B cell (primary cell): ENCODE data around the gene VAV2. TPM values are rescaled to one million over a fixed set of nuclear protein-coding genes. Genes with fewer than 3 reads are reported as not detected.
"Not testable (repeated sequence)": the region's sequence is repeated elsewhere in the genome, so short reads cannot be mapped to it uniquely, and the experiment has no call there.

Experiments used
- ATAC-seq: fragments of 200-7000 bp; cut with Tn5 transposase; one replicate; pipeline ENCODE4 v1.10.0; 2021; ENCODE audit warnings: low read depth, mild to moderate bottlenecking, moderate number of reproducible peaks, moderate library complexity
- CTCF ChIA-PET: fragments of 350-600 bp; sonication (Branson Sonifier 250); formaldehyde crosslinking; loops from one replicate; lab custom pipeline; 2021; ENCODE audit warnings: antibody characterized with exemption, inconsistent platforms; lab: Charles Lee
- POLR2A ChIA-PET: fragments of 350-600 bp; sonication (Branson Sonifier 250); formaldehyde crosslinking; loops from one replicate; lab custom pipeline; 2021; ENCODE audit warnings: antibody characterized with exemption; lab: Charles Lee
- DNase-seq: peaks from one replicate; pipeline ENCODE4 v3.0.0; 2013
- H2AFZ ChIP-seq: 2 replicates; pipeline ENCODE4 v1.6.1; 2012; ENCODE audit warnings: mild to moderate bottlenecking, low read depth, low read length; ENCODE audit not compliant: insufficient read depth, poor library complexity, severe bottlenecking
- H3K27ac ChIP-seq, 2 donors: 1 replicate in 1 of 2; 2 replicates in 1 of 2; pipeline ENCODE4 v1.5.1; 2012 to 2013; ENCODE audit warnings: low read length in 2 of 2, mild to moderate bottlenecking in 2 of 2, moderate library complexity in 1 of 2
- H3K27me3 ChIP-seq, 4 experiments: fragments of 200-600 bp in 1 of 4; sonication (generic) in 1 of 4; replicated peaks in 1 of 4; 1 replicate in 2 of 4; 2 replicates in 2 of 4; pipeline versions ENCODE4 v1.6.1 to v1.7.0; 2013 to 2016; ENCODE audit warnings: low read length in 3 of 4, mild to moderate bottlenecking in 2 of 4, mixed read lengths in 1 of 4, moderate library complexity in 1 of 4; ENCODE audit not compliant: insufficient read depth in 4 of 4, control insufficient read depth in 3 of 4; ENCODE audit errors: control extremely low read depth in 1 of 4
- H3K36me3 ChIP-seq, 2 experiments: replicated peaks in 1 of 2; 1 replicate in 1 of 2; 2 replicates in 1 of 2; pipeline versions ENCODE4 v1.6.1 to v1.7.1; 2013; ENCODE audit warnings: low read length in 1 of 2; ENCODE audit not compliant: insufficient read depth in 2 of 2, control insufficient read depth in 1 of 2; ENCODE audit errors: control extremely low read depth in 1 of 2, extremely low read depth in 1 of 2
- H3K4me1 ChIP-seq, 2 donors: fragments of 200-600 bp in 1 of 2; sonication (generic) in 1 of 2; 1 replicate in 1 of 2; 2 replicates in 1 of 2; pipeline versions ENCODE4 v1.5.1 to v1.6.1; 2013 to 2017; ENCODE audit warnings: low read length in 2 of 2; ENCODE audit not compliant: control insufficient read depth in 2 of 2, insufficient read depth in 2 of 2
- H3K4me2 ChIP-seq: replicated peaks from 2 replicates; pipeline ENCODE3; 2012; ENCODE audit warnings: mild to moderate bottlenecking, low read depth, low read length; ENCODE audit not compliant: poor library complexity, severe bottlenecking
- H3K4me3 ChIP-seq, 5 experiments: fragments of 200-600 bp in 1 of 5; sonication (generic) in 1 of 5; 1 replicate in 3 of 5; 2 replicates in 2 of 5; pipeline versions ENCODE4 v1.5.1 to v1.7.0; 2011 to 2016; ENCODE audit warnings: low read length in 4 of 5, mild to moderate bottlenecking in 4 of 5, low read depth in 2 of 5, control low read depth in 1 of 5, moderate library complexity in 1 of 5; ENCODE audit not compliant: insufficient read depth in 1 of 5; ENCODE audit errors: control extremely low read depth in 1 of 5, extremely low read depth in 1 of 5
- H3K79me2 ChIP-seq: fragments of 200-600 bp; sonication (generic); one replicate; pipeline ENCODE4 v1.6.0; 2016; ENCODE audit warnings: low read length; ENCODE audit not compliant: control insufficient read depth, insufficient read depth
- H3K9ac ChIP-seq: fragments of 200-600 bp; sonication (generic); 2 replicates; pipeline ENCODE4 v1.6.1; 2017; ENCODE audit warnings: mild to moderate bottlenecking, low read length, moderate library complexity
- H3K9me3 ChIP-seq, 3 donors: one replicate each; pipeline versions ENCODE4 v1.6.1 to v1.7.1; 2013; ENCODE audit warnings: low read length in 2 of 3; ENCODE audit not compliant: control insufficient read depth in 2 of 3, insufficient read depth in 1 of 3; ENCODE audit errors: control extremely low read depth in 1 of 3
- H4K20me1 ChIP-seq: 2 replicates; pipeline ENCODE4 v1.6.0; 2012; ENCODE audit warnings: mild to moderate bottlenecking, low read length; ENCODE audit not compliant: insufficient read depth, control insufficient read depth, poor library complexity, severe bottlenecking
- H3K27ac Mint-ChIP-seq: one replicate; pipeline ENCODE4 v1.8.0; 2021; ENCODE audit warnings: mixed read lengths
- H3K27me3 Mint-ChIP-seq: one replicate; pipeline ENCODE4 v1.8.0; 2021; ENCODE audit warnings: mixed read lengths
- H3K4me1 Mint-ChIP-seq: one replicate; pipeline ENCODE4 v1.8.0; 2021; ENCODE audit warnings: mixed read lengths
- H3K4me3 Mint-ChIP-seq: one replicate; pipeline ENCODE4 v1.8.0; 2021; ENCODE audit warnings: mixed read lengths
- H3K9me3 Mint-ChIP-seq: one replicate; pipeline ENCODE4 v1.8.0; 2022; ENCODE audit warnings: mixed read lengths; ENCODE audit not compliant: insufficient read depth
- EZH2 ChIP-seq: IDR thresholded peaks from 2 replicates; pipeline ENCODE4 v1.6.1; 2012; ENCODE audit warnings: borderline replicate concordance, low read depth, mild to moderate bottlenecking, moderate library complexity, low read length; ENCODE audit not compliant: insufficient read depth, poor library complexity, severe bottlenecking
- WGBS: methylation state at CpG from one replicate; pipeline ENCODE4 v1.1.5; 2013; ENCODE audit warnings: missing lambda C conversion rate; ENCODE audit not compliant: insufficient coverage; 5-methylcytosine and 5-hydroxymethylcytosine counted together
- intact Hi-C: fragments of 100-400 bp; cut with micrococcal nuclease; formaldehyde crosslinking; loops from one replicate; pipeline ENCODE4 v1.10.0; 2022
- polyA plus RNA-seq: library from polyadenylated mRNA; depleted of rRNA; stranded (reverse); fragments of >200 nt; gene quantifications from 2 replicates; pipeline ENCODE4 v1.2.3, GENCODE V29; 2012
- total RNA-seq, 2 donors: library from RNA; stranded (reverse); fragments of 120-200 nt in 1 of 2; gene quantifications; 1 replicate in 1 of 2; 2 replicates in 1 of 2; pipeline versions ENCODE4 v1.2.3 to v1.2.4, GENCODE V29; 2013 to 2022
- TF ChIP-seq, protein P1 (sequence below): fragments of 200-600 bp; IDR thresholded peaks from one replicate; pipeline ENCODE4 v1.8.0; 2022; ENCODE audit warnings: antibody characterized with exemption, mild to moderate bottlenecking

Gene VAV2
- total and polyA plus RNA-seq, 2 donors (not counting 1 experiment from before 2014, with no cell fraction given) = 34.4 to 128 TPM

DNA sequence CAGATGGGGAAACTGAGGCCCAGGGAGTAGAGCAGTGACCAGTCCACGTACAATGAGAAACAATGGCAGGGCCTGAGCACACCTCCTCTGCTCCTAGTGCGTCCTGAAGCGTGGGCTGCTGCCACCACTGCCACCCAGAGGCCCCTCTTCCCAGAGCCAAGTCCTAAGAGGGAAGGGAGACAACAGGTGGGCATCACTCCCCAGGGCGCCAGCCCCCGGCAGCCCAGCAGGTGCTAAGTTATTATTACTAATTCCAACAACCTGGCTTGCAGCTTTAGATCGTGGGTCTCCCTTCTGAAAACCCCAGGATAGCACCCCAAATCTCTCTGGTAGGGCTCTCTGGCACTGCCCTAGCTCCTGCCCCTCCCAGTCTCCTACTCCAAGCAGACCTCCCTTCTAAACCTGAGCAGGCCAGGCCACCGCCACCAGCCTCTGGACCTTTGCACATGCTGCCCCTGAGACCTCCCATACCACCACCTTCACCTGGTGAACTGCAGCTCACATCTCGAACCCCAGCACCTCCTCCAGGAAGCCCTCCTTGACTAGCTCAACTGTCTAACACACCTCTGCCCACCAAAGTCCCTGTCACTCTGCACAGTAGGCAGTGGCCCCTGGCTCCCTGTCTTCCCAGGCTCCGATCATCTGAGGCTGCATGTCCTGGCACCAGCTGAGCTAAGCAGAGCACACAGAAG, 65.8 kb downstream of the VAV2 start:
- WGBS = 95% methylated on average over 7 of the region's 9 CpGs
- Histone ChIP-seq H3K36me3 (peaks cover 0 to 18% of the 10 kb centered on the region in 2 experiments), H3K4me2 (no peak overlapping the region), H4K20me1 (peaks cover 98% of the 10 kb centered on the region), H3K4me1 (peaks cover 6 to 10% of the 10 kb centered on the region in 2 donors), H3K27me3 (no peaks in the 10 kb centered on the region), H3K4me3 (no peak overlapping the region), H3K9ac (no peak overlapping the region), H3K27ac (no peak overlapping the region), H2AFZ (no peak overlapping the region), H3K79me2 (peaks cover 98% of the 10 kb centered on the region), H3K9me3 (peaks cover 0 to 8% (median 0%) of the 10 kb centered on the region in 3 donors)
- TF ChIP-seq EZH2 = no peak
- TF ChIP-seq, protein P1, sequence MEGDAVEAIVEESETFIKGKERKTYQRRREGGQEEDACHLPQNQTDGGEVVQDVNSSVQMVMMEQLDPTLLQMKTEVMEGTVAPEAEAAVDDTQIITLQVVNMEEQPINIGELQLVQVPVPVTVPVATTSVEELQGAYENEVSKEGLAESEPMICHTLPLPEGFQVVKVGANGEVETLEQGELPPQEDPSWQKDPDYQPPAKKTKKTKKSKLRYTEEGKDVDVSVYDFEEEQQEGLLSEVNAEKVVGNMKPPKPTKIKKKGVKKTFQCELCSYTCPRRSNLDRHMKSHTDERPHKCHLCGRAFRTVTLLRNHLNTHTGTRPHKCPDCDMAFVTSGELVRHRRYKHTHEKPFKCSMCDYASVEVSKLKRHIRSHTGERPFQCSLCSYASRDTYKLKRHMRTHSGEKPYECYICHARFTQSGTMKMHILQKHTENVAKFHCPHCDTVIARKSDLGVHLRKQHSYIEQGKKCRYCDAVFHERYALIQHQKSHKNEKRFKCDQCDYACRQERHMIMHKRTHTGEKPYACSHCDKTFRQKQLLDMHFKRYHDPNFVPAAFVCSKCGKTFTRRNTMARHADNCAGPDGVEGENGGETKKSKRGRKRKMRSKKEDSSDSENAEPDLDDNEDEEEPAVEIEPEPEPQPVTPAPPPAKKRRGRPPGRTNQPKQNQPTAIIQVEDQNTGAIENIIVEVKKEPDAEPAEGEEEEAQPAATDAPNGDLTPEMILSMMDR = no peak
- Mint-ChIP-seq H3K27ac (peak overlapping the region; percentile 80), H3K4me3 (no peak overlapping the region), H3K27me3 (no peaks in the 10 kb centered on the region), H3K9me3 (no peaks in the 10 kb centered on the region), H3K4me1 (peaks cover 67% of the 10 kb centered on the region)
- DNase-seq (no peak), ATAC-seq (no peak)
- ChIA-PET POLR2A (interaction anchor here (0.7 kb wide), 1 partner anchor 11 kb away, joined by 3 read pairs; no protein-coding TSS in a partner anchor), CTCF (interaction anchor here (1.2 to 1.6 kb wide), 2 partner anchors 10 to 68 kb away, joined by 3 to 5 read pairs; no protein-coding TSS in a partner anchor)
- intact Hi-C loops = no loop called here

- 94% methylated on average over 5 of the region's 5 CpGs for WGBS
- H3K27me3 Mint-ChIP-seq = no peaks in the 10 kb centered on the region
- DNase-seq = no peak
- POLR2A ChIA-PET = interaction anchor here (0.6 kb wide), 1 partner anchor 17 kb away, joined by 3 read pairs; no protein-coding TSS in a partner anchor
- H2AFZ ChIP-seq = no peak overlapping the region
- H3K27me3 ChIP-seq = no peaks in the 10 kb centered on the region
- H3K9ac ChIP-seq = no peak overlapping the region
- peaks cover 98% of the 10 kb centered on the region for H3K79me2 ChIP-seq
- intact Hi-C loops = no loop called here
- H3K4me1 ChIP-seq = no peaks in the 10 kb centered on the region
- H3K27ac ChIP-seq = no peak overlapping the region
- TF ChIP-seq, protein P1 = no peak
- TF ChIP-seq EZH2 = no peak
- peak overlapping the region; percentile 37 for H3K27ac Mint-ChIP-seq
- H3K9me3 Mint-ChIP-seq = no peaks in the 10 kb centered on the region
- H3K9me3 ChIP-seq = peaks cover 0 to 8% (median 0%) of the 10 kb centered on the region in 3 donors
- H3K4me1 Mint-ChIP-seq = peaks cover 56% of the 10 kb centered on the region
- H3K4me3 Mint-ChIP-seq = no peak overlapping the region
- ATAC-seq = no peak
- peaks cover 98% of the 10 kb centered on the region for H4K20me1 ChIP-seq
- H3K4me2 ChIP-seq = no peak overlapping the region
- no peak overlapping the region for H3K4me3 ChIP-seq
- CTCF ChIA-PET = interaction anchor here (0.9 to 1.3 kb wide), 2 partner anchors 69 to 70 kb away, joined by 3 to 5 read pairs; no protein-coding TSS in a partner anchor
- H3K36me3 ChIP-seq = peaks cover 0 to 20% of the 10 kb centered on the region in 2 experiments
Measured at GRCh38 chr9:133924453-133924852, 67.7 kb downstream of the VAV2 start.

DNA sequence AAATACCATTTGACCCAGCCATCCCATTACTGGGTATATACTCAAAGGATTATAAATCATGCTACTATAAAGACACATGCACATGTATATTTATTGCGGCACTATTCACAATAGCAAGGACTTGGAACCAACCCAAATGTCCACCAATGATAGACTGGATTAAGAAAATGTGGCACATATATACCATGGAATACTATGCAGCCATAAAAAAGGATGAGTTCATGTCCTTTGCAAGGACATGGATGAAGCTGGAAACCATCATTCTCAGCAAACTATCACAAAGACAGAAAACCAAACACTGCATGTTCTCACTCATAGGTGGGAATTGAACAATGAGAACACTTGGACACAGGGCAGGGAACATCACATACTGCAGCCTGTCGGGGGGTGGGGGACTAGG, 68.5 kb downstream of the VAV2 start:
- H3K9me3 Mint-ChIP-seq, H3K9ac ChIP-seq, H3K4me3 ChIP-seq, POLR2A ChIA-PET, H3K27ac Mint-ChIP-seq, H3K4me2 ChIP-seq, H3K27me3 ChIP-seq, H3K27ac ChIP-seq, intact Hi-C loops, H3K9me3 ChIP-seq, DNase-seq, ATAC-seq, H2AFZ ChIP-seq, H3K4me3 Mint-ChIP-seq, H3K27me3 Mint-ChIP-seq, H3K4me1 ChIP-seq: not testable (repeated sequence)
- WGBS = no CpG with 5 or more reads among the region's 2 CpGs
- CTCF ChIA-PET = interaction anchor here (0.9 to 1.3 kb wide), 2 partner anchors 70 to 71 kb away, joined by 3 to 5 read pairs; no protein-coding TSS in a partner anchor
- Histone ChIP-seq H4K20me1 (peaks cover 98% of the 10 kb centered on the region), H3K36me3 (peaks cover 0 to 20% of the 10 kb centered on the region in 2 experiments), H3K79me2 (peaks cover 98% of the 10 kb centered on the region)
- peaks cover 53% of the 10 kb centered on the region for H3K4me1 Mint-ChIP-seq
